Measurements from ENCODE around the gene CHPT1. TPM values are rescaled to one million over a fixed set of nuclear protein-coding genes. Genes with fewer than 3 reads are reported as not detected.

CHPT1 gene
- total and polyA plus RNA-seq, 2 donors (not counting 3 experiments of a cell fraction or from before 2014, with no cell fraction given) = 12.1 to 19.3 TPM

GRCh38 chr12:101648195-101648594, 49.2 kb upstream of the CHPT1 start:
- H2AFZ ChIP-seq (ENCODE audit: low read depth, low read length) = no peak overlapping the region
- H3K79me2 ChIP-seq (ENCODE audit: control insufficient read depth, insufficient read depth, low read length) = no peaks in the 10 kb centered on the region
- H3K36me3 ChIP-seq (ENCODE audit: control insufficient read depth in 2 of 2, extremely low read depth in 1 of 2, insufficient read depth in 2 of 2, low read length in 2 of 2) = no peaks in the 10 kb centered on the region
- H3K27me3 ChIP-seq (ENCODE audit: control insufficient read depth in 2 of 2, insufficient read depth in 2 of 2, low read length in 2 of 2) = peaks cover 0 to 3% of the 10 kb centered on the region in 2 experiments
- FAIRE-seq (no peak), DNase-seq (ENCODE audit: low read depth, low spot score) (no peak)
- intact Hi-C loops (cut with micrococcal nuclease) (no loop called here), dilution Hi-C loops (cut with MboI; ENCODE audit: extremely low pct_ligation_motif_present, low sequenced_read_pairs) (no loop called here)
- TF ChIP-seq GATA2 (IDR thresholded peaks at IDR 0.05; ENCODE audit: insufficient read depth, insufficient read length, low read depth, low read length) (no peak), EZH2 (IDR thresholded peaks at IDR 0.05; ENCODE audit: borderline replicate concordance, low read depth, low read length, severe bottlenecking) (no peak), CTCF (IDR thresholded peaks at IDR 0.05; ENCODE audit: extremely low read depth in 1 of 2, insufficient read depth in 1 of 2, low read depth in 1 of 2, low read length in 2 of 2) (no peak), POLR2A (IDR thresholded peaks at IDR 0.05; ENCODE audit: low read depth, low read length) (no peak), FOS (IDR thresholded peaks at IDR 0.05; ENCODE audit: borderline replicate concordance, insufficient read depth, low read length) (no peak), POLR2AphosphoS5 (IDR thresholded peaks at IDR 0.05; ENCODE audit: insufficient read depth, low read depth, low read length) (no peak), JUN (IDR thresholded peaks at IDR 0.05; ENCODE audit: borderline replicate concordance, insufficient read depth, insufficient read length, low read depth) (no peak)
- POLR2A ChIA-PET = no interaction called here
- H3K4me3 ChIP-seq (replicated peaks in 1 of 3; ENCODE audit: insufficient read depth in 1 of 3, low read depth in 1 of 3, low read length in 3 of 3) = no peak overlapping the region
- CTCF ChIA-PET = interaction anchor here (1.8 kb wide), 1 partner anchor 234 kb away, joined by 4 read pairs; no protein-coding TSS in a partner anchor
- peaks cover 2% of the 10 kb centered on the region for H3K9me1 ChIP-seq (replicated peaks; ENCODE audit: control insufficient read depth, extremely low read depth, insufficient read depth, low read length)
- BruUV-seq (replicated peaks) = no TSS peak
- H3K27ac ChIP-seq (ENCODE audit: insufficient read depth, low read depth, low read length) = no peak overlapping the region
- no peaks in the 10 kb centered on the region for H3K9me3 ChIP-seq (replicated peaks; ENCODE audit: control insufficient read depth, insufficient read depth, low read length)
- no peak overlapping the region for H3K4me2 ChIP-seq (ENCODE audit: insufficient read depth, low read length)
- H4K20me1 ChIP-seq (replicated peaks; ENCODE audit: control insufficient read depth, extremely low read depth, insufficient read depth, low read length) = no peaks in the 10 kb centered on the region
- no peak overlapping the region for H3K9ac ChIP-seq (replicated peaks; ENCODE audit: extremely low read depth, insufficient read depth, low read length)
- H3K4me1 ChIP-seq (ENCODE audit: control insufficient read depth, extremely low read depth, insufficient read depth, low read length) = no peaks in the 10 kb centered on the region

Measured in endothelial cell of umbilical vein (primary cell).